ENCODE results near the gene GAB1.

GAB1 gene

GRCh38 chr4:143424276-143424675, 87.6 kb downstream of the GAB1 start:
- peak; percentile 65 for DNase-seq

- no peak for DNase-seq
Measured at GRCh38 chr4:143431526-143432257, 95.0 kb downstream of the GAB1 start.

GRCh38 chr4:143432258-143432591, 95.5 kb downstream of the GAB1 start:
- no peak for DNase-seq

- DNase-seq, result no peak
Measured at GRCh38 chr4:143433231-143433630, 96.6 kb downstream of the GAB1 start.

GRCh38 chr4:143435955-143436354, 99.3 kb downstream of the GAB1 start:
- no peak for DNase-seq

GRCh38 chr4:143437476-143437875, 100.8 kb downstream of the GAB1 start:
- no peak for DNase-seq

- DNase-seq, result no peak
Measured at GRCh38 chr4:143437937-143438336, 101.3 kb downstream of the GAB1 start.

- DNase-seq, result no peak
Measured at GRCh38 chr4:143438710-143439109, 102.0 kb downstream of the GAB1 start.

- DNase-seq, result no peak
Measured at GRCh38 chr4:143441109-143441508, 104.4 kb downstream of the GAB1 start.

- no peak for DNase-seq
Measured at GRCh38 chr4:143441678-143442077, 105.0 kb downstream of the GAB1 start.

GRCh38 chr4:143443728-143444127, 107.1 kb downstream of the GAB1 start:
- no peak for DNase-seq

- no peak for DNase-seq
Measured at GRCh38 chr4:143451186-143451585, 114.5 kb downstream of the GAB1 start.

- DNase-seq, result no peak
Measured at GRCh38 chr4:143455211-143455610, 118.5 kb downstream of the GAB1 start.

GRCh38 chr4:143458966-143459365, 122.3 kb downstream of the GAB1 start:
- no peak for DNase-seq

GRCh38 chr4:143473334-143474126, 136.9 kb downstream of the GAB1 start:
- no peak for DNase-seq

- no peak for DNase-seq
Measured at GRCh38 chr4:143477487-143477886, 140.8 kb downstream of the GAB1 start.

- no peak for DNase-seq
Measured at GRCh38 chr4:143481361-143481760, 144.7 kb downstream of the GAB1 start.

- peak; percentile 26 for DNase-seq
Measured at GRCh38 chr4:143482840-143483239, 146.2 kb downstream of the GAB1 start.

GRCh38 chr4:143486314-143486713, 149.6 kb downstream of the GAB1 start:
- no peak for DNase-seq

- DNase-seq, result no peak
Measured at GRCh38 chr4:143488687-143489086, 152.0 kb downstream of the GAB1 start.

- no peak for DNase-seq
Measured at GRCh38 chr4:143489106-143489505, 152.4 kb downstream of the GAB1 start.

- no peak for DNase-seq
Measured at GRCh38 chr4:143498021-143498420, 161.3 kb downstream of the GAB1 start.

- no peak for DNase-seq
Measured at GRCh38 chr4:143502231-143502630, 165.6 kb downstream of the GAB1 start.

- no peak for DNase-seq
Measured at GRCh38 chr4:143506031-143506430, 169.4 kb downstream of the GAB1 start.

- no peak for DNase-seq
Measured at GRCh38 chr4:143511906-143512305, 175.2 kb downstream of the GAB1 start.

Measured in HCEC 1CT (cell line).